WTC11 (cell line): ENCODE results near the gene TFEB. TPM values are rescaled to one million over a fixed set of nuclear protein-coding genes. Genes with fewer than 3 reads are reported as not detected.
A peak's percentile ranks its signal among the peaks of the same experiment; 100 is the strongest.

ENCODE experiments used
- ATAC-seq: fragments of 200-7000 bp; cut with Tn5 transposase; 2 replicates; pipeline ENCODE4 v1.10.0; 2021; ENCODE audit warnings: mild to moderate bottlenecking, moderate library complexity
- CTCF ChIA-PET: fragments of 300-600 bp; sonication (Branson Sonifier 250); formaldehyde crosslinking; loops from one replicate; lab custom pipeline; 2021; ENCODE audit warnings: antibody characterized with exemption; lab: Charles Lee
- POLR2A ChIA-PET: fragments of 350-600 bp; sonication (Branson Sonifier 250); formaldehyde crosslinking; loops from one replicate; lab custom pipeline; 2021; ENCODE audit warnings: antibody characterized with exemption; lab: Charles Lee
- DNase-seq: peaks from one replicate; pipeline ENCODE4 v3.0.0; 2021; ENCODE audit warnings: low spot score
- H3K27ac Mint-ChIP-seq: 2 replicates; pipeline ENCODE4 v1.8.0; 2021; ENCODE audit warnings: mixed read lengths
- H3K27me3 Mint-ChIP-seq: 2 replicates; pipeline ENCODE4 v1.8.0; 2021; ENCODE audit warnings: low read depth, mild to moderate bottlenecking, moderate library complexity, mixed read lengths
- H3K36me3 Mint-ChIP-seq: 2 replicates; pipeline ENCODE4 v1.8.0; 2021; ENCODE audit warnings: mixed read lengths
- H3K4me1 Mint-ChIP-seq: 2 replicates; pipeline ENCODE4 v1.8.0; 2022; ENCODE audit warnings: mixed read lengths
- H3K4me3 Mint-ChIP-seq: 2 replicates; pipeline ENCODE4 v1.8.0; 2021; ENCODE audit warnings: mild to moderate bottlenecking, moderate library complexity, mixed read lengths
- H3K9me3 Mint-ChIP-seq: 2 replicates; pipeline ENCODE4 v1.8.0; 2021; ENCODE audit warnings: mixed read lengths
- ATF3 ChIP-seq: sonication (generic); formaldehyde crosslinking; conservative IDR thresholded peaks from 2 replicates; pipeline ENCODE4 v1.8.1; 2022; ENCODE audit warnings: mild to moderate bottlenecking, missing genetic modification reagents
- CREM ChIP-seq: sonication (generic); formaldehyde crosslinking; IDR thresholded peaks from 2 replicates; pipeline ENCODE4 v1.8.1; 2022; ENCODE audit warnings: mild to moderate bottlenecking, missing genetic modification reagents, moderate library complexity
- GABPB1 ChIP-seq: sonication (generic); formaldehyde crosslinking; IDR thresholded peaks from 2 replicates; pipeline ENCODE4 v1.8.1; 2023; ENCODE audit warnings: mild to moderate bottlenecking, missing genetic modification reagents
- HMGA2 ChIP-seq: fragments of 250-450 bp; sonication (Bioruptor Pico); IDR thresholded peaks from 2 replicates; pipeline ENCODE4 v1.4.0; 2021; ENCODE audit warnings: mild to moderate bottlenecking, moderate library complexity
- MXD4 ChIP-seq: fragments of 250-450 bp; sonication (Bioruptor Pico); IDR thresholded peaks from 2 replicates; pipeline ENCODE4 v1.8.0; 2021; ENCODE audit warnings: mild to moderate bottlenecking, moderate library complexity, borderline replicate concordance
- NFE2L1 ChIP-seq: sonication (generic); formaldehyde crosslinking; IDR thresholded peaks from 2 replicates; pipeline ENCODE4 v1.8.1; 2023; ENCODE audit warnings: missing genetic modification reagents
- RORB ChIP-seq: fragments of 250-450 bp; sonication (Bioruptor Pico); IDR thresholded peaks from 2 replicates; pipeline ENCODE4 v1.9.0; 2021; ENCODE audit warnings: mild to moderate bottlenecking
- SP1 ChIP-seq: sonication (generic); formaldehyde crosslinking; conservative IDR thresholded peaks from 2 replicates; pipeline ENCODE4 v1.8.1; 2022; ENCODE audit warnings: missing genetic modification reagents
- TCF7 ChIP-seq: sonication (generic); formaldehyde crosslinking; IDR thresholded peaks from 2 replicates; pipeline ENCODE4 v1.8.0; 2022; ENCODE audit warnings: mild to moderate bottlenecking, low read depth, missing genetic modification reagents, moderate library complexity
- ZNF232 ChIP-seq: sonication (generic); formaldehyde crosslinking; IDR thresholded peaks from 2 replicates; pipeline ENCODE4 v1.8.0; 2022; ENCODE audit warnings: mild to moderate bottlenecking, missing genetic modification reagents
- ZNF263 ChIP-seq: sonication (generic); formaldehyde crosslinking; IDR thresholded peaks from 2 replicates; pipeline ENCODE4 v1.8.1; 2022; ENCODE audit warnings: low read depth, mild to moderate bottlenecking, moderate library complexity, missing genetic modification reagents
- ZNF512 ChIP-seq: sonication (generic); formaldehyde crosslinking; IDR thresholded peaks from 2 replicates; pipeline ENCODE4 v1.8.1; 2022; ENCODE audit warnings: missing genetic modification reagents, borderline replicate concordance
- total RNA-seq: library from RNA; stranded (reverse); gene quantifications from 3 replicates; pipeline ENCODE4 v1.2.3, GENCODE V29; 2021
- TF ChIP-seq, protein P1 (sequence below): sonication (generic); formaldehyde crosslinking; IDR thresholded peaks from 2 replicates; pipeline ENCODE4 v1.8.1; 2022; ENCODE audit warnings: low read depth, mild to moderate bottlenecking, moderate library complexity, missing genetic modification reagents, borderline replicate concordance
- TF ChIP-seq, protein P2 (sequence below): sonication (generic); formaldehyde crosslinking; IDR thresholded peaks from 2 replicates; pipeline ENCODE4 v1.8.0; 2023; ENCODE audit warnings: missing genetic modification reagents, mild to moderate bottlenecking, borderline replicate concordance
- TF ChIP-seq, protein P3 (sequence below): sonication (generic); formaldehyde crosslinking; IDR thresholded peaks from 2 replicates; pipeline ENCODE4 v1.8.0; 2022; ENCODE audit warnings: mild to moderate bottlenecking, missing genetic modification reagents
- TF ChIP-seq, protein P4 (sequence below): sonication (generic); formaldehyde crosslinking; IDR thresholded peaks from 2 replicates; pipeline ENCODE4 v1.8.1; 2023; ENCODE audit warnings: mild to moderate bottlenecking, missing genetic modification reagents, borderline replicate concordance

The TFEB gene
- total RNA-seq, 1 experiment from 2014 or later = 3.9 TPM

- POLR2A ChIA-PET = interaction anchor here (1.1 kb wide), 1 partner anchor 89 kb away, joined by 5 read pairs; no protein-coding TSS in a partner anchor
Measured at GRCh38 chr6:41693281-41694240, 41.8 kb downstream of the TFEB start.

GRCh38 chr6:41692730-41693129, 42.7 kb downstream of the TFEB start:
- POLR2A ChIA-PET = no interaction called here
- DNase-seq (no peak), ATAC-seq (no peak)
- H3K36me3 Mint-ChIP-seq = no peaks in the 10 kb centered on the region
- CTCF ChIA-PET = interaction anchor here (1.0 to 3.5 kb wide), 5 partner anchors 10 to 90 kb away, joined by 3 to 24 read pairs (median 5); no protein-coding TSS in a partner anchor
- no peak overlapping the region for H3K4me3 Mint-ChIP-seq
- H3K27me3 Mint-ChIP-seq = no peaks in the 10 kb centered on the region; the same call in 1 of the 2 replicates
- TF ChIP-seq, protein P1, sequence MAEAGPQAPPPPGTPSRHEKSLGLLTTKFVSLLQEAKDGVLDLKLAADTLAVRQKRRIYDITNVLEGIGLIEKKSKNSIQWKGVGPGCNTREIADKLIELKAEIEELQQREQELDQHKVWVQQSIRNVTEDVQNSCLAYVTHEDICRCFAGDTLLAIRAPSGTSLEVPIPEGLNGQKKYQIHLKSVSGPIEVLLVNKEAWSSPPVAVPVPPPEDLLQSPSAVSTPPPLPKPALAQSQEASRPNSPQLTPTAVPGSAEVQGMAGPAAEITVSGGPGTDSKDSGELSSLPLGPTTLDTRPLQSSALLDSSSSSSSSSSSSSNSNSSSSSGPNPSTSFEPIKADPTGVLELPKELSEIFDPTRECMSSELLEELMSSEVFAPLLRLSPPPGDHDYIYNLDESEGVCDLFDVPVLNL = no peak
- no peak for TF ChIP-seq ZNF263 (CRISPR knock-in tag)
- TF ChIP-seq CREM (CRISPR knock-in tag) = no peak
- TF ChIP-seq GABPB1 (CRISPR knock-in tag) = no peak
- TF ChIP-seq SP1 (CRISPR knock-in tag) = no peak
- no peak for TF ChIP-seq ZNF512
- no peak for TF ChIP-seq ATF3 (CRISPR knock-in tag)
- TF ChIP-seq RORB = no peak
- TF ChIP-seq, protein P2, sequence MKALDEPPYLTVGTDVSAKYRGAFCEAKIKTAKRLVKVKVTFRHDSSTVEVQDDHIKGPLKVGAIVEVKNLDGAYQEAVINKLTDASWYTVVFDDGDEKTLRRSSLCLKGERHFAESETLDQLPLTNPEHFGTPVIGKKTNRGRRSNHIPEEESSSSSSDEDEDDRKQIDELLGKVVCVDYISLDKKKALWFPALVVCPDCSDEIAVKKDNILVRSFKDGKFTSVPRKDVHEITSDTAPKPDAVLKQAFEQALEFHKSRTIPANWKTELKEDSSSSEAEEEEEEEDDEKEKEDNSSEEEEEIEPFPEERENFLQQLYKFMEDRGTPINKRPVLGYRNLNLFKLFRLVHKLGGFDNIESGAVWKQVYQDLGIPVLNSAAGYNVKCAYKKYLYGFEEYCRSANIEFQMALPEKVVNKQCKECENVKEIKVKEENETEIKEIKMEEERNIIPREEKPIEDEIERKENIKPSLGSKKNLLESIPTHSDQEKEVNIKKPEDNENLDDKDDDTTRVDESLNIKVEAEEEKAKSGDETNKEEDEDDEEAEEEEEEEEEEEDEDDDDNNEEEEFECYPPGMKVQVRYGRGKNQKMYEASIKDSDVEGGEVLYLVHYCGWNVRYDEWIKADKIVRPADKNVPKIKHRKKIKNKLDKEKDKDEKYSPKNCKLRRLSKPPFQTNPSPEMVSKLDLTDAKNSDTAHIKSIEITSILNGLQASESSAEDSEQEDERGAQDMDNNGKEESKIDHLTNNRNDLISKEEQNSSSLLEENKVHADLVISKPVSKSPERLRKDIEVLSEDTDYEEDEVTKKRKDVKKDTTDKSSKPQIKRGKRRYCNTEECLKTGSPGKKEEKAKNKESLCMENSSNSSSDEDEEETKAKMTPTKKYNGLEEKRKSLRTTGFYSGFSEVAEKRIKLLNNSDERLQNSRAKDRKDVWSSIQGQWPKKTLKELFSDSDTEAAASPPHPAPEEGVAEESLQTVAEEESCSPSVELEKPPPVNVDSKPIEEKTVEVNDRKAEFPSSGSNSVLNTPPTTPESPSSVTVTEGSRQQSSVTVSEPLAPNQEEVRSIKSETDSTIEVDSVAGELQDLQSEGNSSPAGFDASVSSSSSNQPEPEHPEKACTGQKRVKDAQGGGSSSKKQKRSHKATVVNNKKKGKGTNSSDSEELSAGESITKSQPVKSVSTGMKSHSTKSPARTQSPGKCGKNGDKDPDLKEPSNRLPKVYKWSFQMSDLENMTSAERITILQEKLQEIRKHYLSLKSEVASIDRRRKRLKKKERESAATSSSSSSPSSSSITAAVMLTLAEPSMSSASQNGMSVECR = no peak
- TF ChIP-seq, protein P3, sequence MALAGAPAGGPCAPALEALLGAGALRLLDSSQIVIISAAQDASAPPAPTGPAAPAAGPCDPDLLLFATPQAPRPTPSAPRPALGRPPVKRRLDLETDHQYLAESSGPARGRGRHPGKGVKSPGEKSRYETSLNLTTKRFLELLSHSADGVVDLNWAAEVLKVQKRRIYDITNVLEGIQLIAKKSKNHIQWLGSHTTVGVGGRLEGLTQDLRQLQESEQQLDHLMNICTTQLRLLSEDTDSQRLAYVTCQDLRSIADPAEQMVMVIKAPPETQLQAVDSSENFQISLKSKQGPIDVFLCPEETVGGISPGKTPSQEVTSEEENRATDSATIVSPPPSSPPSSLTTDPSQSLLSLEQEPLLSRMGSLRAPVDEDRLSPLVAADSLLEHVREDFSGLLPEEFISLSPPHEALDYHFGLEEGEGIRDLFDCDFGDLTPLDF (CRISPR knock-in tag) = no peak
- TF ChIP-seq MXD4 (CRISPR knock-in tag) = no peak
- H3K4me1 Mint-ChIP-seq = peaks cover 8% of the 10 kb centered on the region
- no peak overlapping the region for H3K27ac Mint-ChIP-seq
- no peaks in the 10 kb centered on the region for H3K9me3 Mint-ChIP-seq

More at GRCh38 chr6:41693281-41694240, 41.8 kb downstream of the TFEB start:
- H3K27me3 Mint-ChIP-seq = no peaks in the 10 kb centered on the region; the same call in 1 of the 2 replicates
- CTCF ChIA-PET = interaction anchor here (0.8 to 3.5 kb wide), 5 partner anchors 9 to 16 kb away, joined by 3 to 24 read pairs (median 4); no protein-coding TSS in a partner anchor
- H3K4me1 Mint-ChIP-seq = no peaks in the 10 kb centered on the region
- ATAC-seq (no peak), DNase-seq (no peak)
- no peak for TF ChIP-seq TCF7 (CRISPR knock-in tag)
- TF ChIP-seq, protein P4, sequence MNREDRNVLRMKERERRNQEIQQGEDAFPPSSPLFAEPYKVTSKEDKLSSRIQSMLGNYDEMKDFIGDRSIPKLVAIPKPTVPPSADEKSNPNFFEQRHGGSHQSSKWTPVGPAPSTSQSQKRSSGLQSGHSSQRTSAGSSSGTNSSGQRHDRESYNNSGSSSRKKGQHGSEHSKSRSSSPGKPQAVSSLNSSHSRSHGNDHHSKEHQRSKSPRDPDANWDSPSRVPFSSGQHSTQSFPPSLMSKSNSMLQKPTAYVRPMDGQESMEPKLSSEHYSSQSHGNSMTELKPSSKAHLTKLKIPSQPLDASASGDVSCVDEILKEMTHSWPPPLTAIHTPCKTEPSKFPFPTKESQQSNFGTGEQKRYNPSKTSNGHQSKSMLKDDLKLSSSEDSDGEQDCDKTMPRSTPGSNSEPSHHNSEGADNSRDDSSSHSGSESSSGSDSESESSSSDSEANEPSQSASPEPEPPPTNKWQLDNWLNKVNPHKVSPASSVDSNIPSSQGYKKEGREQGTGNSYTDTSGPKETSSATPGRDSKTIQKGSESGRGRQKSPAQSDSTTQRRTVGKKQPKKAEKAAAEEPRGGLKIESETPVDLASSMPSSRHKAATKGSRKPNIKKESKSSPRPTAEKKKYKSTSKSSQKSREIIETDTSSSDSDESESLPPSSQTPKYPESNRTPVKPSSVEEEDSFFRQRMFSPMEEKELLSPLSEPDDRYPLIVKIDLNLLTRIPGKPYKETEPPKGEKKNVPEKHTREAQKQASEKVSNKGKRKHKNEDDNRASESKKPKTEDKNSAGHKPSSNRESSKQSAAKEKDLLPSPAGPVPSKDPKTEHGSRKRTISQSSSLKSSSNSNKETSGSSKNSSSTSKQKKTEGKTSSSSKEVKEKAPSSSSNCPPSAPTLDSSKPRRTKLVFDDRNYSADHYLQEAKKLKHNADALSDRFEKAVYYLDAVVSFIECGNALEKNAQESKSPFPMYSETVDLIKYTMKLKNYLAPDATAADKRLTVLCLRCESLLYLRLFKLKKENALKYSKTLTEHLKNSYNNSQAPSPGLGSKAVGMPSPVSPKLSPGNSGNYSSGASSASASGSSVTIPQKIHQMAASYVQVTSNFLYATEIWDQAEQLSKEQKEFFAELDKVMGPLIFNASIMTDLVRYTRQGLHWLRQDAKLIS = no peak
- TF ChIP-seq NFE2L1 (CRISPR knock-in tag) = no peak
- 0 out of 2 replicates have a peak, but pooled peaks have one; percentile 7 for TF ChIP-seq HMGA2
- TF ChIP-seq ZNF232 (CRISPR knock-in tag) = no peak
- TF ChIP-seq, protein P3 (CRISPR knock-in tag) = no peak
- H3K9me3 Mint-ChIP-seq = no peaks in the 10 kb centered on the region
- no peak overlapping the region for H3K27ac Mint-ChIP-seq
- no peak overlapping the region for H3K4me3 Mint-ChIP-seq
- no peaks in the 10 kb centered on the region for H3K36me3 Mint-ChIP-seq
